ENCODE results near the gene CKAP5. TPM values are rescaled to one million over a fixed set of nuclear protein-coding genes. Genes with fewer than 3 reads are reported as not detected.
"Not testable (repeated sequence)": the region's sequence is repeated elsewhere in the genome, so short reads cannot be mapped to it uniquely, and the experiment has no call there.

The CKAP5 gene
- polyA plus RNA-seq, 1 donor from 2014 or later = 10.3 TPM

DNA sequence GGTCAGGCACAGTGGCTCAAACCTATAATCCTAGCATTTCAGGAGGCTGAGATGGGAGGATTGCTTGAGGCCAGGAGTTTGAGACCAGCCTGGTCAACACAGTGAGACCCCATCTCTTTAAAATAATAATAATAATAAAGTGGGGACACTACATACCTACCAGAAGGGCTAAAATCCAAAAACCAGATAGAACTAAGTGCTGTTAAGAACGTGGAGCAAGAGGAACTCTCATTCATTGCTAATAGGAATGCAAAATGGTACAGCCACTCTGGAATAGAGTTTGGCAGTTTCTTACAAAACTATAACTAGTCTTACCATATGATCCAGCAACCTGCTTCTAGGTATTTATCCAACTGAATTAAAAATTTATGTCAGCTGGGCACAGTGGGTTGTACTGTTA is 9.6 kb downstream of the CKAP5 start:
- Mint-ChIP-seq H3K4me1 (peaks cover 6 to 16% (median 7%) of the 10 kb centered on the region in 3 donors), H3K27me3 (no peaks in the 10 kb centered on the region), H3K4me3 (no peak overlapping the region), H3K27ac (no peak overlapping the region), H3K36me3 (peaks cover 2% of the 10 kb centered on the region), H3K9me3 (no peaks in the 10 kb centered on the region)

DNA sequence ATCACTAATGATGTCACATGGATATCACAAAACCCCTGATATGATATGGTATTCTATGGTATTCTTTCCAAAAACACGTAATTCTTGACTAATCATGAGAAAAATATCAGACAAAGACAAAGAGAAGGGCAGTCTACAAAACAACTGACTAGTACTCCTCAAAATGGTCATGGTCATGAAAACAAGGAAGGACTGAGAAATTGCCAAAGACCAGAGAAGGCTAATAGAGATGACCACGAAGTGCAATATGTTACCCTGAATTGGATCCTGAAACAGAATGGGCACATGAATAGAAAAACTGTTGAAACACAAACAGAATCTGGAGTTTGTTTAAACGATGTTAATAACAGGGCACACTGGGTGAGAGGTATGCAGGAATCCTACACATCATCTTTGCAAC is 10.2 kb downstream of the CKAP5 start:
- Mint-ChIP-seq H3K27me3 (no peaks in the 10 kb centered on the region), H3K36me3 (peaks cover 2% of the 10 kb centered on the region), H3K9me3 (no peaks in the 10 kb centered on the region), H3K27ac (no peak overlapping the region), H3K4me3 (no peak overlapping the region), H3K4me1 (peaks cover 6 to 16% (median 8%) of the 10 kb centered on the region in 3 donors)

DNA sequence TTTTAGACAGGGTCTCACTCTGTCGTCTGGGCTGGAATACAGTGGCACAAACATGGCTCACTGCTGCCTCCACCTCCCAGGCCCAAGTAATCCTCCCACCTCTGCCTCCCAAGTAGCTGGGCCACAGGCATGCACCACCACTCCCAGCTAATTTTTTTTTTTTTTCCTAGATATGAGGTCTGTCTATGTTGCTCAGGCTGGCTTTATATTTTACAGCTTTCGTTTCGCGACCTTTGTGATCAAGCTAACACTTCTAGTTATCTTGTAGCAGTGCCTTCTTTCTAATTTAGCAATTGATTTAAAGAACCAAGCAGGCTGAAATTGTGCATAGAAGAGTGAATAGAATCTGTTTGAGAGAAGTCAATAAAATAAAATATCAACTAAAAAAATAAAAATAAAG is 11.3 kb downstream of the CKAP5 start:
- peak overlapping the region in 1 of 3 donors; percentile 45 for H3K27ac Mint-ChIP-seq
- H3K36me3 Mint-ChIP-seq = peaks cover 2% of the 10 kb centered on the region
- no peaks in the 10 kb centered on the region for H3K9me3 Mint-ChIP-seq
- no peak overlapping the region for H3K4me3 Mint-ChIP-seq
- H3K4me1 Mint-ChIP-seq = peaks cover 8 to 18% (median 10%) of the 10 kb centered on the region in 3 donors
- no peaks in the 10 kb centered on the region for H3K27me3 Mint-ChIP-seq

DNA sequence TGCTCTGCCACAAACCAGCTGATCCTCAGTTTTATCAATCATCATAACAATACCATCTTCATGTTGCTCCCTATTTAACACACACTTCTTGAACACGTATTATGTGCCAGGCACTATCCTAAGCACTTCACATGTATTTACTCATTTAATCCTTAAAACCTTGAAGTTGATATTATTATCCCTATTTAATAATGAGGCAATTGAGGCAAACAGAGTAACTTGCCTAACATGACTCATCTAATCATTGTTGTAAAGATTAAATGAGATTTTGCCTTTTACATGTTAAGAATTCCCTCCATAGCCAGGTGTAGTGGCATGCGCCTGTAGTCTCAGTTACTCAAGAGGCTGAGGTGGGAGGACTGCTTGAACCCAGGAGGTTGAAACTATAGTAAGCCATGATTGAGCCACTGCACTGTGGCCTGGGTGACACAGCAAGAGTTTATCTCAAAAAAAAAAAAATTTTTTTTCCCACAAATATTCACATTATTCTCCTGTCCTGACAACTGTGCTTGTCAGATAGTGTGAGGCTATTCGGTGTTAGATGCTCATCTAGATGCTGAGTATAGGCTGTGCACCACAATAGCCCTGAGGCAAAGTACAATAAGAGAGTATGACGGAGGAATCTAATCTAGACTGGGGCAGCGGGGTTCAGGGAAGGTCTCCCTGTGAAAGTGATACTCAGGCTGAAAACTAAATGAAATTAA is 13.4 kb downstream of the CKAP5 start:
- Mint-ChIP-seq H3K4me3 (peak overlapping the region in 1 of 4 donors; percentile 23), H3K27me3 (no peaks in the 10 kb centered on the region), H3K4me1 (peaks cover 11 to 20% (median 13%) of the 10 kb centered on the region in 3 donors), H3K27ac (peak overlapping the region in 1 of 3 donors; percentile 17), H3K9me3 (no peaks in the 10 kb centered on the region), H3K36me3 (peaks cover 2% of the 10 kb centered on the region)

DNA sequence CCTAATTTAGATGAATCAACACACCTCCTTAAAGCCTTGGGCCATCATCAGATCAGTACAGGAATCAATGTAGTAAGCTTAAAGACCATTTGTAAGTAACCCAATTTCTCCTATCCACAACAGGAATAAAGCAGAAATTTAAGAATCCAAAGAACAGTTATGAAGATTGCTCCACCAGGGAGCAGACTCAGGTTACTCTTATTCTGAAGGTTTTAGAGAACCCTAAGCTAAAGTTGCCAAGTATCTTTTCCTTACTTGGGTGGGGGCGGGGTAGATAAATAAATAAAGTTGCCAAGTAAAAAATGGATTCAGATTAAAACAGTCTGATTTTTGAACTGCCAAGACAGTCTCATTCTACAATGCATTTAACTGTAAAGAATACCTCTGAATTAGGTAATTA is 18.1 kb downstream of the CKAP5 start:
- Mint-ChIP-seq H3K4me3 (peak overlapping the region in 1 of 4 donors; percentile 18), H3K27me3 (no peaks in the 10 kb centered on the region), H3K36me3 (peaks cover 2% of the 10 kb centered on the region), H3K4me1 (peaks cover 19 to 23% (median 22%) of the 10 kb centered on the region in 3 donors), H3K27ac (no peak overlapping the region), H3K9me3 (no peaks in the 10 kb centered on the region)

DNA sequence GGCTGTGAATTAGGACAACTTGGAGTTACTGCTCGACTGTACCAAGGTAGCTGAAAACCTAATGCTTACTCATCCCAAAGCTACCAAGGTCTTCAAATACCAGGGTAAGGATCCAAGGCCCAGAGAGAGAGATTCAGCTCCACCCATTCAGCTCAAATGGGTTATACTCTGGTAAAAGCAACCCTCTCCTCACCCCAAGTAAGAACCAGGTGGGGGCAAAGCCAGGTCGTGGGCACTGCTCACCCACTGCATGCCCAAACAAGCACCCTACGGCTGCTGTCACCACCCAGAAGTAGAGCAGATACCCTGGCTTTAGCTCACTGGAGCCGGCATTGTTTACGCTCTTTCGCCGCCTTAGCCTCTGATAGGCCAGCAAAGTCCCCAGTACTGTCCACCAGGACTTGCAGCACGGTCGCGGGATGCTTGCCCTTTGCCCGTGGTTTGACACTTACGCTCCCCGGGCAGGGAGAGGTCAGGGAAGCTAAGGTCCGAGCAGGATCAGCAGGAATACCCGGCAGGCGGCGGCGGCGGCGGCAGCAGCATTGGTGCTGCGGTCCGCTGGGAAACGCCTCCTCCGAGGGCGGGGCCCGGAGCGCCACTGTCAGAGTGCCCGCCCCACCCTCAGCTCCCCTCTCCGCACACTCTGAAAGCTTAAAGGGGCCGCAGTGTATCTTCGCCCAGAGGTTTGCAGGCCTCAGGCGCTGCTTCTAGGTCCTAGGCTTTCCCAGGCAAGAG is 19.6 kb downstream of the CKAP5 start:
- Mint-ChIP-seq H3K9me3 (no peaks in the 10 kb centered on the region), H3K27me3 (no peaks in the 10 kb centered on the region), H3K27ac (peak overlapping the region in 1 of 3 donors; percentile 69), H3K36me3 (no peaks in the 10 kb centered on the region), H3K4me3 (peak overlapping the region; percentile 69 to 86 (median 78)), H3K4me1 (peaks cover 16 to 22% (median 22%) of the 10 kb centered on the region in 3 donors)

DNA sequence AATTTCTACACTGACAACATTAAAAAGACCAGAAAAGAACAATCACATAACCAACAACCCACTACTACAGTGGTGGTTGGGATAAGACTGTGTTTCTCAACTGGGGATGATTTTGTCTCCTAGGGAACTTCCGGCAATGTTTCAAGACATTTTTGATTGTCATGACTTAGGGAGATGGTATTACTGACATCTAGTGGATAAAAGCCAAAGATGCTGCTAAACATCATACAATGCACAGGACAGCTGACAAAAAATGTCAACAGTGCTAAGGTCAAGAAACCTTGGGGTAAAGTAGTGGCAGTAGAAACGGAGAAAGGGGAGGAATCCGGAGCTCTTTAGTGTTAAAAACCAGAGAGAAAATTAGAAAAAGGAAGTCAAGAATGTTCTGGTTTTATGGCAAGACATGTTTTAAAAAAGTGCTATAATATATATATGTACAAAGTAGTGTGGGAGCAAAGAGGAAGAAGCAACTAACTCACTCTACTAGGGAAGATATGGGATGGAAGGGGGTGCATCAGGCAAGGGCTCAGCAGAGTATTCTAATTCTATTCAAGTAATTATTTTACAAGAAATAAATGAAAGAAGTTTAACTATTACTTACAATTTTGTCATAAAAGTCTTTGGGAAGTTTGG is 37.2 kb downstream of the CKAP5 start:
- peaks cover 3% of the 10 kb centered on the region for H3K36me3 Mint-ChIP-seq
- no peaks in the 10 kb centered on the region for H3K4me1 Mint-ChIP-seq
- H3K27ac Mint-ChIP-seq = peak overlapping the region in 1 of 3 donors; percentile 7
- no peaks in the 10 kb centered on the region for H3K9me3 Mint-ChIP-seq
- H3K4me3 Mint-ChIP-seq = no peak overlapping the region
- no peaks in the 10 kb centered on the region for H3K27me3 Mint-ChIP-seq

DNA sequence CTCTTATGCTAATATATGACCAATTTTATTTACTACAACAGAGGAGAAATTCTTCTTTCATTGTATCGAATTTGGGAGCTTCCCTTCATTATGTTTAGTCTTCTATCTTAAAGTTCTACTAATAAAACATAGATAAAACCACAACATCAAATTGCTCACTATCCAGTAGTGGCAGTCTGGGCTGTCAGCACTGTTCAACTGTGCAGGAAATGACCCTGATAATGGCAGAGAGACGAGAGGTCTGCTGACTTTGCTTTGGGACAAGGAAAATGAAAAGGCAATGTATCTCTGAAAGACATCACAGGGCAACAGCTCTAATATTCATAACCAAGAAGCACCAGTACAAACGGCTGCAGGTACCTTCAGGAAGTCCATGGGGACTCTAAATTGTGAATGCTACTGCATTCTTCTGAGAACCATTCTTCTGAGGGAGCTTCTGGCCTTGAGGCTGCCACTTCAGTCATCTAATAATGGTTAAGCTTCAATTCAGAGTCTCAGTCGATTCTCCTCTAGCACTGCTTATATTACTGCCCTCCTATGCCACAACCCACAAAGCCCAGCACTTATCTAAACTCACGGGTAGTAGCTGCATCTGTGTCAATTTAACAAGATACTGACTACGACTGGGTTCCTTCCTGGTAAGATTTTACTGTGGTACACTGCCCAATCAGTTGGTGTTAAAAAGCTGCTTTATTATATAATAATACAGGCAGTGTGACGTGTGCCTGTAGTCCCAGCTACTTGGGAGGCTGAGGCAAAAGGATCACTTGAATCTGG is 44.2 kb downstream of the CKAP5 start:
- Mint-ChIP-seq H3K27ac (no peak overlapping the region), H3K36me3 (peaks cover 3% of the 10 kb centered on the region), H3K4me1 (no peaks in the 10 kb centered on the region), H3K9me3 (no peaks in the 10 kb centered on the region), H3K27me3 (no peaks in the 10 kb centered on the region), H3K4me3 (no peak overlapping the region)

DNA sequence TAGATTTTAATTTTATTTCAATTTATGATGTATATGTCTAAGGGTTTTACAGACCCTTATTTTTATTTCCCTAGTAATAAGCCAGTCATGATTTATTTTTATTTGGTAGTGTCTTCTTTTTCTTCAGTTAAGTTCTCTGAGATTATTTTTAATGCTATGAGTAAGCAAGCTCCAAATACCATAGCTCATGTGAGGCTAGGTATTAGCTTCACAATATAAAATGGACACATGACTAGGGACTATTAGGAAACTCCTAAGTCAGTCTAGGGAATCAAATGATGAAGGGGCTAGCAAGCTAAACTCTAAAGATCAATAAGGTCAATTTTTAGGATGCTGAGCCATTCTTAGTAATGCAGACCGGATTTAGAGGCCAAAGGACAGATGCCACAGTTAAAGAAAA is 45.9 kb downstream of the CKAP5 start:
- Mint-ChIP-seq H3K4me1 (no peaks in the 10 kb centered on the region), H3K36me3 (peaks cover 3% of the 10 kb centered on the region), H3K4me3 (no peak overlapping the region), H3K9me3 (no peaks in the 10 kb centered on the region), H3K27ac (no peak overlapping the region), H3K27me3 (no peaks in the 10 kb centered on the region)

DNA sequence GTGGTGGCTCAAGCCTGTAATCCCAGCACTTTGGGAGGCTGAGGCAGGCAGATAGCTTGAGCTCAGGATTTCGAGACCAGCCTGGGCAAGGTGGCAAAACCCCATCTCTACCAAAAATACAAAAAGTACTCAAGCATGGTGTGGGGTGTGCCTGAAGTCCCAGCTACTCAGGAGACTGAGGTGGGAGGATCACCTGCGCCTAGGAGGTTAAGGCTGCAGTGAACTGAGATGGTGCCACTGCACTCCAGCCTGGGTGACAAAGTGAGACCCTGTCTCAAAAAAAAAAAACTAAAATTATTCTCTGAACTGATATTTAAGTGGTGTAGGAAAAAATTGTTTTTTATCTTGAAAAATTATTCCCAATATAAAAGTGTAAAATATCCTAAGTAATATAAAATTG is 46.4 kb downstream of the CKAP5 start:
- not testable (repeated sequence) for H3K27me3 Mint-ChIP-seq, H3K27ac Mint-ChIP-seq, H3K4me1 Mint-ChIP-seq, H3K9me3 Mint-ChIP-seq, H3K36me3 Mint-ChIP-seq, H3K4me3 Mint-ChIP-seq

DNA sequence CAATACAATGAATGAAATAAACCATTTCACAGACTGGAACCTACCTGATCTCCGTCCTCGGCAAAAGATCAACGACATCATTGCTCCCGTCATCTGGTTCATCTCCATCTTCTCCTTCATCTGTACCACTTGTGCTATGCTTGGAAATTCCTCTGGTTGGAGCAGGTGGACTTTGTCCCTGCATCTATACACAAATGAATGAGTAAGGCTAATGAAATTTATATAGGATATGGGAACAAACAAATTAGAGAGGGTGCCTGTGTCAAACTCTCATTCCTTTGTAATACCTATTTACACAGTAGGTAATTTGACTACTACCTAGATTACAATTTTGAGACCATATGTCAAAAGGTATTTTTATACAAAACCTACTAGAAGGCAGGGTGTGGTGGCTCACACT is 67.7 kb downstream of the CKAP5 start:
- no peak overlapping the region for H3K4me3 Mint-ChIP-seq
- H3K36me3 Mint-ChIP-seq = peaks cover 11% of the 10 kb centered on the region
- H3K4me1 Mint-ChIP-seq = no peaks in the 10 kb centered on the region
- H3K9me3 Mint-ChIP-seq = no peaks in the 10 kb centered on the region
- no peaks in the 10 kb centered on the region for H3K27me3 Mint-ChIP-seq
- no peak overlapping the region for H3K27ac Mint-ChIP-seq

DNA sequence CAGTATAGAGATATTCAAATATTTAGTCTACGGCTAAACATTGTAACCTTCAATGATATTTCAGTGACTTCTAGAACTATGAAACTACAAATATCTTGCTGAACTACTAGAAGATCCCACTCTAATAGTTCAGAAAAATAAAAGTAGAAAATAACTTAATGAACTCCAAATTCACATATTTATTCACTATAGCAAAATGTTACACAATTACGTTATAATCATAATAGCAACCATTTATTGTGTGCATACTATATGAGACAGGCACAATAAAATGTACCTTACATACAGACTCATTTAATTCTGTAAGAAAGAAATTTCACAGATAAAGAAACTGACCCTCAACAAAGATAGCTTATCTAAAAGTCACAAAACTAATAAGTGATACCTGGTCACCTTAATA is 69.2 kb downstream of the CKAP5 start:
- Mint-ChIP-seq H3K4me3 (no peak overlapping the region), H3K27ac (no peak overlapping the region), H3K36me3 (peaks cover 11% of the 10 kb centered on the region), H3K27me3 (no peaks in the 10 kb centered on the region), H3K9me3 (no peaks in the 10 kb centered on the region), H3K4me1 (no peaks in the 10 kb centered on the region)

DNA sequence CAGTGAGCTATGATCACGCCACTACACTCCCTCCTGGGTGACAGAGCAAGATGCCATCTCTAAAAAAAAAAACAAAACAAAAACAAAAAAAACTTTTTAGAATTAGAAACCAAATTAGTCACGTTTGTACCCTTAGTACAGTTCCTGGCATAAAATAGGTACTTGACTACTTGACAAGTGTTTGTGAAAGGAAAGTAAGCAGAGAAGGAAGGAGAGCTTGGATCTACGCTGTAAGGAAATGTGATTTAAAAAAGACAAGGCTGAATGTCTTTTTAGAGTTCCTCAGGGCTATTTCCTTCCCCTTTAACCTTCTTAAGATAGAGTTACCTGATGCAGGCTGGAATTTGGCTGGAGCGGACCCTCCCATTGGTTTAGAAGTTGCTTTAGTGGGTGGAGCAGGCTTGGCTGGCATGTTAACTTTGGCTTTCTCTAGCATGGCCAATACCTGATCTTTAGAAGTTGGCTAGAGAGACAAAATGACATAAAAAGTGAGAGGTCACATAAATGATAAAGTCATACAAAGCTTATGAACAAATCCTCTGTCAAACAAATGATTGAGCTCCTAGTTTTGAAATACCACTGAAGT is 76.4 kb downstream of the CKAP5 start:
- H3K4me1 Mint-ChIP-seq = no peaks in the 10 kb centered on the region
- H3K9me3 Mint-ChIP-seq = no peaks in the 10 kb centered on the region
- H3K4me3 Mint-ChIP-seq = no peak overlapping the region
- no peak overlapping the region for H3K27ac Mint-ChIP-seq
- H3K27me3 Mint-ChIP-seq = no peaks in the 10 kb centered on the region
- H3K36me3 Mint-ChIP-seq = peaks cover 5% of the 10 kb centered on the region

DNA sequence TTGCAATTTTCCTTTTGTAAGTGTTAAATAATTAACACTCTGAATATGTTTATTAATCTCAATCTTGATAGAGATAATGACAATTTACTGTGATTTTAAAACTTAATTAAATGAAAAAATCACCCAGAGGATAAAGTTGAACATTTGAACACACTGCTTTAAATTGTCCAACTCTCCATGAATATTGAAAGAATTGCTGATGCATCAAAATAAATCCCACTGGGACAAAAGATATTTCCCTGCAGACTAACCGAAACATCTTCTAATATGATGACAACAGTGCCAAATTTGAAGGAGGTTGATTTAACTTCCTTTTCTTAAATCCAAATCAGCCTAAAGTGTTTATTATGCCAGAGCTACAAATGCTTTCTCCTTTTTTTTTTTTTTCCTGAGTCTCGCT is 79.4 kb downstream of the CKAP5 start:
- Mint-ChIP-seq H3K9me3 (no peaks in the 10 kb centered on the region), H3K36me3 (peaks cover 3% of the 10 kb centered on the region), H3K4me1 (no peaks in the 10 kb centered on the region), H3K27ac (no peak overlapping the region), H3K27me3 (no peaks in the 10 kb centered on the region), H3K4me3 (no peak overlapping the region)

DNA sequence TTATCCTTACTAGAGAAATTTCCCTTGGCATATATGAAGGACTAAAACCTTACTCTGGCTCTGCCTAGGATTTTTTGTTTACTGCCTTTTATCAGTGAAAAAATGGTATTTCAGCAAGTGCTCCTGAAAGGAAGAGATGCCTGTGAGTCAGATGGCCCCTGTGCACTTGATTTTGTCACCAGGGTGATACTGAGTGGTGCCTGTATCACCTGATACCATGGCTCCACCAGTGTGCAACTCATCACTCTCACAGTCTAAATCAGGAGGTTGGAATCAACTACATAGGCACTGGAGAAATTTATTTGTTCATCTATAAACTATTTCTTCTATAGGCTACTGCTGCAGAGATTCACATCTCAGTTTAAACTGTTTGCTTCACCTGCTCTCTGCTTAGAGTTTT is 83.8 kb downstream of the CKAP5 start:
- Mint-ChIP-seq H3K4me1 (no peaks in the 10 kb centered on the region), H3K27ac (no peak overlapping the region), H3K27me3 (no peaks in the 10 kb centered on the region), H3K9me3 (no peaks in the 10 kb centered on the region), H3K4me3 (no peak overlapping the region), H3K36me3 (peaks cover 4% of the 10 kb centered on the region)
